Kidney (tissue), 14 donors: ENCODE measurements around the gene MYOT. TPM values are rescaled to one million over a fixed set of nuclear protein-coding genes. Genes with fewer than 3 reads are reported as not detected.
A peak's percentile ranks its signal among the peaks of the same experiment; 100 is the strongest.

Source experiments
- DNase-seq, 5 donors: peaks; one replicate each; pipeline ENCODE4 v3.0.0-alpha.2; 2013 to 2020
- FAIRE-seq: peaks from 2 replicates; lab custom pipeline; 2012; peaks lifted over from hg19 to GRCh38; lab: Jason Lieb, UNC
- H3K27ac ChIP-seq, 2 donors: one replicate each; pipeline ENCODE4 v1.7.0; 2013; ENCODE audit warnings: low read depth in 2 of 2, low read length in 2 of 2, inconsistent platforms in 1 of 2
- H3K27me3 ChIP-seq: one replicate; pipeline ENCODE4 v1.7.1; 2013; ENCODE audit warnings: low read length, inconsistent platforms; ENCODE audit not compliant: control insufficient read depth, insufficient read depth
- H3K36me3 ChIP-seq, 3 donors: one replicate each; pipeline versions ENCODE4 v1.7.0 to v1.7.1; 2013; ENCODE audit warnings: low read length in 3 of 3, control low read depth in 1 of 3, inconsistent platforms in 1 of 3; ENCODE audit not compliant: insufficient read depth in 3 of 3, control insufficient read depth in 2 of 3
- H3K4me1 ChIP-seq, 3 donors: one replicate each; pipeline versions ENCODE4 v1.7.0 to v1.7.1; 2013; ENCODE audit warnings: low read length in 3 of 3, inconsistent platforms in 1 of 3, low read depth in 1 of 3; ENCODE audit not compliant: control insufficient read depth in 2 of 3, insufficient read depth in 2 of 3
- H3K4me3 ChIP-seq, 3 donors: one replicate each; pipeline versions ENCODE4 v1.7.0 to v1.8.1; 2013; ENCODE audit warnings: low read length in 3 of 3, control low read depth in 1 of 3, inconsistent platforms in 1 of 3
- H3K9ac ChIP-seq, 3 donors: one replicate each; pipeline versions ENCODE4 v1.7.0 to v1.7.1; 2013; ENCODE audit warnings: low read length in 3 of 3, control low read depth in 1 of 3, inconsistent platforms in 1 of 3
- H3K9me3 ChIP-seq, 3 donors: one replicate each; pipeline versions ENCODE4 v1.7.0 to v1.7.1; 2013; ENCODE audit warnings: low read length in 3 of 3, control low read depth in 1 of 3, inconsistent platforms in 1 of 3; ENCODE audit not compliant: control insufficient read depth in 2 of 3, insufficient read depth in 1 of 3
- intact Hi-C: fragments of 100-400 bp; cut with DNase I; formaldehyde crosslinking; loops from one replicate; pipeline ENCODE4 v1.11.1; 2022
- polyA plus RNA-seq: library from polyadenylated mRNA; stranded (reverse); fragments of 350-450 nt; fragmentation: Illumina TruSeq; extraction: RNeasy Lipid Tissue Mini Kit (QIAGEN cat#74804); gene quantifications from one replicate; pipeline ENCODE4 v1.2.3, GENCODE V29; 2014; ENCODE audit warnings: low read depth, low replicate concordance; ENCODE audit not compliant: insufficient read depth
- total RNA-seq: library from RNA; stranded (reverse); fragmentation: NEBNext Ultra II Directional; extraction: Animal tissue kit (Norgen Biotek cat#: 25700); gene quantifications from one replicate; pipeline ENCODE4 v1.2.1, GENCODE V29; 2021
- TF ChIP-seq, protein P1 (sequence below): IDR thresholded peaks from 3 replicates; pipeline ENCODE4 v1.5.1; 2012; ENCODE audit warnings: mild to moderate bottlenecking, moderate library complexity, borderline replicate concordance; ENCODE audit not compliant: insufficient read depth; ENCODE audit errors: extremely low read depth
- donor health status: control.
- donor health status: control.
- donor health status: control.
- donor health status: control.
- donor health status: control.
- donor health status: DM: yes; HTN: yes; CAD: no.
- donor health status: Normal renal cell carcinoma (clear cell type).

Gene MYOT
- total and polyA plus RNA-seq, 2 donors from 2014 or later, result 0.94 to 2.3 TPM

DNA sequence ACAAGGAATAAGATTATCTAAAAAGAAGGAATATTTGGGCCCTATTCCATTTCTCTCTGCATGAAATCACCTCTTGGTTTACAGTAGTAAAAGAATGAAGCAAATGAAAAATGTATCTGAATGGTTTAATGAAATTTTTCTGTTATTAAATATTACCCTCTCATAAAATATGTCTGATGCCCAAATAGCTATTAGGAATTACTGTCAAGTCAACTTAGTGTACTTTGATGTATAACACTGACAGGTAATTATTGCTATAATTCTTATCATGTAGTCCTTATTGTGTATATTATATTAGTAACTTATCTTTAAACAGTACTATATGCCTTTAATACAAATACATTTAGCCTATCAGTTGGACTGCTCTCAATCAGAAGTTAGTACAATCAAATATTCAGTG, 8.4 kb downstream of the MYOT start:
- no peaks in the 10 kb centered on the region for H3K4me1 ChIP-seq
- no peak for DNase-seq
- no peaks in the 10 kb centered on the region for H3K9me3 ChIP-seq
- no peaks in the 10 kb centered on the region for H3K36me3 ChIP-seq
- H3K4me3 ChIP-seq, result no peak overlapping the region
- TF ChIP-seq, protein P1, sequence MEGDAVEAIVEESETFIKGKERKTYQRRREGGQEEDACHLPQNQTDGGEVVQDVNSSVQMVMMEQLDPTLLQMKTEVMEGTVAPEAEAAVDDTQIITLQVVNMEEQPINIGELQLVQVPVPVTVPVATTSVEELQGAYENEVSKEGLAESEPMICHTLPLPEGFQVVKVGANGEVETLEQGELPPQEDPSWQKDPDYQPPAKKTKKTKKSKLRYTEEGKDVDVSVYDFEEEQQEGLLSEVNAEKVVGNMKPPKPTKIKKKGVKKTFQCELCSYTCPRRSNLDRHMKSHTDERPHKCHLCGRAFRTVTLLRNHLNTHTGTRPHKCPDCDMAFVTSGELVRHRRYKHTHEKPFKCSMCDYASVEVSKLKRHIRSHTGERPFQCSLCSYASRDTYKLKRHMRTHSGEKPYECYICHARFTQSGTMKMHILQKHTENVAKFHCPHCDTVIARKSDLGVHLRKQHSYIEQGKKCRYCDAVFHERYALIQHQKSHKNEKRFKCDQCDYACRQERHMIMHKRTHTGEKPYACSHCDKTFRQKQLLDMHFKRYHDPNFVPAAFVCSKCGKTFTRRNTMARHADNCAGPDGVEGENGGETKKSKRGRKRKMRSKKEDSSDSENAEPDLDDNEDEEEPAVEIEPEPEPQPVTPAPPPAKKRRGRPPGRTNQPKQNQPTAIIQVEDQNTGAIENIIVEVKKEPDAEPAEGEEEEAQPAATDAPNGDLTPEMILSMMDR, result no peak
- no peaks in the 10 kb centered on the region for H3K27me3 ChIP-seq
- FAIRE-seq, result no peak
- H3K9ac ChIP-seq, result no peak overlapping the region
- intact Hi-C loops, result no loop called here
- no peak overlapping the region for H3K27ac ChIP-seq

DNA sequence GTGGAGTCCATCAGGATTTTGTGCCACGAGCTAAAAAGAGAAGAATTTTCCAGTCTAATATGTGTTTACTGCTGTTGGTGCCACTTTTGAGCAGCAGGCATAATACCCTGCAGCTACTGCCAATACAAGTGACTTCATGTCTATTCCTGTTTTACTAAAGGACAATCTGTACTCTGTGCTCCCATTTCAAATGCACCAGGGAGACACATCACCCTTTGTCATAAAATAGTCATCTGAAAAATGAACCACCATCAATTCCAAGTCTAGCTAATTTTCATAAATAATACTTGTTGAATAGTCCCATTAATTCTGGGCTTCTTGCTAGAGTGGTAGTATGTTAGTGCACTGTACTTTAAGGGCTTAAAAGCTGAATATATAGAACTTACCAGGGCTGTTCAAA, 12.7 kb downstream of the MYOT start:
- Histone ChIP-seq H3K9me3 (no peaks in the 10 kb centered on the region), H3K27ac (no peak overlapping the region), H3K9ac (no peak overlapping the region), H3K36me3 (no peaks in the 10 kb centered on the region), H3K4me1 (no peaks in the 10 kb centered on the region), H3K27me3 (no peaks in the 10 kb centered on the region), H3K4me3 (no peak overlapping the region)
- FAIRE-seq (no peak), DNase-seq (no peak)
- intact Hi-C loops, result no loop called here
- TF ChIP-seq, protein P1, result no peak

DNA sequence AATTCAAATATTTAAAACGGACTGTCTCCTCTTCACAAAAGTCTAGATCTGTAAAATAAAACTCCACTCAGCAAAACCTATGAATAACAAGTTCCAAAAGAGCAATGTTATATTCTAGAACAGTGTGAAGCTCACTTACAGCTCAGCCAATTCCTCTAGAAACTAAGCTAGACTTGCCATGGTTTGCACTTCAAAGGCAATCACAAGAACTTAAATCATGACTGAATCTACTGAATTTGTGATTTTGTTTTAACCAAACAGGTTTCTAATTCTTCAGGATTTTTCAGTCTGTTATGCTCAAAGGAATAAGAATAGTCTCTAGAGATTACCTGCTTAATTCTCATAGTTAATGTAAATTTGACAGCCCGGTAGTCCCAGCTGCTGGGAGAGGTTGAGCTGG, 20.2 kb downstream of the MYOT start:
- Histone ChIP-seq H3K4me3 (no peak overlapping the region), H3K4me1 (peaks cover 0 to 2% (median 0%) of the 10 kb centered on the region in 3 donors), H3K36me3 (no peaks in the 10 kb centered on the region), H3K9ac (no peak overlapping the region), H3K27ac (no peak overlapping the region), H3K27me3 (no peaks in the 10 kb centered on the region), H3K9me3 (no peaks in the 10 kb centered on the region)
- TF ChIP-seq, protein P1, result no peak
- FAIRE-seq, result no peak
- intact Hi-C loops, result no loop called here
- no peak for DNase-seq

DNA sequence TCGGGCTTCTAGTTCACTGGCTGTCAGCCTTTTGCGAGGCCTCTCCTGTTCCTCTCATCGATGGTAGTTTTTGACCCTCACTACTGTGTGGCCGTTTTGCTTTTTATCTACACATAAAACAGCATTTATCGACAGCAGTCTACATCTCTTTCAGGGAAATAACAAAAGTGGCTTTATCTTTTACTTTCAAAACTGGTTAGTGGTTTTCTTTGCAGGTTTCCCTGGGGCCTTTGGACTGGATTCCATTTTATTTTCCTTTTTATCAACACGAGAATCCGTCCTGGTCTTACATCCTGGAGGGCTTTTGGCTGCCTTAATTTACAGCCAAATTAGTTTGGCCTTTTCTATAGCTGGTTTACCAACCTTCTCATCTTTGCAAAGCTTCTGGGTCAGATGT, 20.8 kb downstream of the MYOT start:
- peak overlapping the region; percentile 57 to 72 (median 66) for H3K9ac ChIP-seq
- peak overlapping the region; percentile 32 to 81 (median 78) for H3K4me3 ChIP-seq
- no peak for FAIRE-seq

More for the DNA sequence above, 20.8 kb downstream of the MYOT start:
- DNase-seq, result no peak
- Histone ChIP-seq H3K36me3 (no peaks in the 10 kb centered on the region), H3K4me1 (peaks cover 0 to 2% (median 0%) of the 10 kb centered on the region in 3 donors), H3K27ac (peak overlapping the region; percentile 77 to 88), H3K27me3 (no peaks in the 10 kb centered on the region), H3K9me3 (no peaks in the 10 kb centered on the region)
- TF ChIP-seq, protein P1, result no peak
- intact Hi-C loops, result no loop called here
